Panc1 (cell line): Measurements from ENCODE around the gene TM2D3. TPM values are rescaled to one million over a fixed set of nuclear protein-coding genes. Genes with fewer than 3 reads are reported as not detected.

Experiments used
- ATAC-seq: fragments of 200-7000 bp; cut with Tn5 transposase; 2 replicates; pipeline ENCODE4 v1.9.1; 2020; ENCODE audit warnings: mild to moderate bottlenecking, moderate library complexity
- BruUV-seq: library from RNA; stranded (reverse); fragments of 400-500 nt; replicated peaks from 2 replicates; lab custom pipeline; 2021; lab: Mats Ljungman, UMichigan
- CTCF ChIA-PET: fragments of 300-600 bp; sonication (Branson Sonifier 250); formaldehyde crosslinking; loops from one replicate; lab custom pipeline; 2022; ENCODE audit warnings: antibody characterized with exemption; lab: Charles Lee
- POLR2A ChIA-PET: fragments of 300-600 bp; sonication (Branson Sonifier 250); formaldehyde crosslinking; loops from one replicate; lab custom pipeline; 2022; ENCODE audit warnings: antibody characterized with exemption; lab: Charles Lee
- DNase-seq: peaks from one replicate; pipeline ENCODE4 v3.0.0-alpha.2; 2010; ENCODE audit warnings: low read depth, low spot score
- H3K27ac ChIP-seq: 2 replicates; pipeline ENCODE4 v1.5.1; 2011; ENCODE audit warnings: mild to moderate bottlenecking, low read length, inconsistent platforms
- H3K27me3 ChIP-seq: fragments of 200-500 bp; sonication (Bioruptor generic); 2 replicates; pipeline ENCODE4 v1.6.0; 2014; ENCODE audit warnings: low read length, inconsistent platforms; ENCODE audit not compliant: control insufficient read depth, insufficient read depth
- H3K36me3 ChIP-seq: fragments of 200-500 bp; sonication (Bioruptor generic); 2 replicates; pipeline ENCODE4 v1.5.1; 2014; ENCODE audit warnings: inconsistent platforms, mild to moderate bottlenecking, low read length, moderate library complexity; ENCODE audit not compliant: control insufficient read depth, insufficient read depth
- H3K4me1 ChIP-seq: 2 replicates; pipeline ENCODE4 v1.5.1; 2011; ENCODE audit warnings: inconsistent platforms, mild to moderate bottlenecking, low read length, moderate library complexity; ENCODE audit not compliant: control insufficient read depth, insufficient read depth
- H3K4me3 ChIP-seq, 2 experiments: 2 replicates each; pipeline ENCODE4 v1.5.1; 2011 to 2012; ENCODE audit warnings: low read depth in 2 of 2, low read length in 2 of 2, mild to moderate bottlenecking in 2 of 2, inconsistent platforms in 1 of 2, moderate library complexity in 1 of 2
- H3K9me3 ChIP-seq: fragments of 200-500 bp; sonication (Bioruptor generic); 2 replicates; pipeline ENCODE4 v1.5.1; 2014; ENCODE audit warnings: low read depth, mild to moderate bottlenecking, inconsistent platforms, low read length, moderate library complexity; ENCODE audit not compliant: control insufficient read depth, insufficient read depth
- POLR2AphosphoS5 ChIP-seq: IDR thresholded peaks from 2 replicates; pipeline ENCODE4 v1.6.1; 2012; ENCODE audit warnings: mild to moderate bottlenecking, low read depth, low read length, moderate library complexity
- SIN3A ChIP-seq: IDR thresholded peaks from 2 replicates; pipeline ENCODE4 v1.6.1; 2012; ENCODE audit warnings: low read depth, mild to moderate bottlenecking, low read length, moderate library complexity, borderline replicate concordance; ENCODE audit not compliant: insufficient read depth
- TCF7L2 ChIP-seq: IDR thresholded peaks from 2 replicates; pipeline ENCODE4 v1.6.1; 2011; ENCODE audit warnings: mild to moderate bottlenecking, low read depth, low read length, inconsistent platforms
- in situ Hi-C: cut with HindIII; loops from 2 replicates; pipeline ENCODE4 v1.10.0; 2016; ENCODE audit warnings: low sequenced_read_pairs, low pct_unique_long_range_greater_than_20kb
- intact Hi-C: fragments of 100-400 bp; cut with micrococcal nuclease; formaldehyde crosslinking; loops from one replicate; pipeline ENCODE4 v1.10.0; 2022; ENCODE audit not compliant: unreplicated experiment
- total RNA-seq: library from RNA; stranded (reverse); gene quantifications from one replicate; pipeline ENCODE4 v1.2.1, GENCODE V29; 2021; ENCODE audit not compliant: unreplicated experiment
- TF ChIP-seq, protein P1 (sequence below), 2 experiments: IDR thresholded peaks; 2 replicates each; pipeline ENCODE4 v1.6.1; 2011 to 2012; ENCODE audit warnings: low read depth in 2 of 2, control low read depth in 1 of 2, low read length in 1 of 2, mild to moderate bottlenecking in 1 of 2, moderate library complexity in 1 of 2; ENCODE audit not compliant: insufficient read depth in 1 of 2
- TF ChIP-seq, protein P2 (sequence below): fragments of 450-650 bp; IDR thresholded peaks from 2 replicates; pipeline ENCODE4 v1.5.1; 2017; ENCODE audit warnings: mild to moderate bottlenecking

Gene TM2D3
- total RNA-seq, 1 experiment from 2014 or later, result 53.4 TPM

DNA sequence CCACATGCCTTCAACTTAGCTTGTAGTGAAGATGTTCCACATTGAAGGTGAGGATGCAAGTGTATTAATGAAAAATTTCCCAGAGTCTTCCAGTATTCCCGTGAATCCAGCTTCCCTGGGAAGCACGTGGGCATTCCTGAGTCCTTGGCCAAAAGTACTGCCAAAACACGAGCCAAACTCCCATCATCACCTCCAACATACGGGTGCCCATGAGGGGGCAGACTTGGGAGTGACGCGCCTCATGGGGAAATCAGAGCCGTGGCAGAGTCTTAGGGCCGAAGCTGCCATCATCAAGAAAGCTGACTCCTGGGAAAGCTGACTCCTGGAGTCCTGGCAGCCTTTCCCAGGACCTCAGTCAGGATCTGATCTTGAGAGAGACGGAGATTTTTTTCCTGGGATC lies 20.1 kb upstream of the TM2D3 start:
- Histone ChIP-seq H3K36me3 (0 out of 2 replicates have a peak, but pooled peaks cover 2% of the 10 kb centered on the region), H3K4me1 (no peaks in the 10 kb centered on the region), H3K27ac (no peak overlapping the region), H3K4me3 (no peak overlapping the region), H3K27me3 (no peaks in the 10 kb centered on the region), H3K9me3 (no peaks in the 10 kb centered on the region)
- DNase-seq, result no peak
- in situ Hi-C loops, result no loop called here
- POLR2A ChIA-PET, result interaction anchor here (0.5 kb wide), 1 partner anchor 14 kb away, joined by 3 read pairs; no protein-coding TSS in a partner anchor
- ATAC-seq, result no peak
- CTCF ChIA-PET, result no interaction called here
- TF ChIP-seq, protein P1, sequence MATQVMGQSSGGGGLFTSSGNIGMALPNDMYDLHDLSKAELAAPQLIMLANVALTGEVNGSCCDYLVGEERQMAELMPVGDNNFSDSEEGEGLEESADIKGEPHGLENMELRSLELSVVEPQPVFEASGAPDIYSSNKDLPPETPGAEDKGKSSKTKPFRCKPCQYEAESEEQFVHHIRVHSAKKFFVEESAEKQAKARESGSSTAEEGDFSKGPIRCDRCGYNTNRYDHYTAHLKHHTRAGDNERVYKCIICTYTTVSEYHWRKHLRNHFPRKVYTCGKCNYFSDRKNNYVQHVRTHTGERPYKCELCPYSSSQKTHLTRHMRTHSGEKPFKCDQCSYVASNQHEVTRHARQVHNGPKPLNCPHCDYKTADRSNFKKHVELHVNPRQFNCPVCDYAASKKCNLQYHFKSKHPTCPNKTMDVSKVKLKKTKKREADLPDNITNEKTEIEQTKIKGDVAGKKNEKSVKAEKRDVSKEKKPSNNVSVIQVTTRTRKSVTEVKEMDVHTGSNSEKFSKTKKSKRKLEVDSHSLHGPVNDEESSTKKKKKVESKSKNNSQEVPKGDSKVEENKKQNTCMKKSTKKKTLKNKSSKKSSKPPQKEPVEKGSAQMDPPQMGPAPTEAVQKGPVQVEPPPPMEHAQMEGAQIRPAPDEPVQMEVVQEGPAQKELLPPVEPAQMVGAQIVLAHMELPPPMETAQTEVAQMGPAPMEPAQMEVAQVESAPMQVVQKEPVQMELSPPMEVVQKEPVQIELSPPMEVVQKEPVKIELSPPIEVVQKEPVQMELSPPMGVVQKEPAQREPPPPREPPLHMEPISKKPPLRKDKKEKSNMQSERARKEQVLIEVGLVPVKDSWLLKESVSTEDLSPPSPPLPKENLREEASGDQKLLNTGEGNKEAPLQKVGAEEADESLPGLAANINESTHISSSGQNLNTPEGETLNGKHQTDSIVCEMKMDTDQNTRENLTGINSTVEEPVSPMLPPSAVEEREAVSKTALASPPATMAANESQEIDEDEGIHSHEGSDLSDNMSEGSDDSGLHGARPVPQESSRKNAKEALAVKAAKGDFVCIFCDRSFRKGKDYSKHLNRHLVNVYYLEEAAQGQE (IDR thresholded peaks at IDR 0.05; ENCODE audit: insufficient read depth in 1 of 2, low read depth in 2 of 2, low read length in 1 of 2), result no peak
- no peak for TF ChIP-seq TCF7L2
- TF ChIP-seq SIN3A, result no peak
- TF ChIP-seq, protein P2, sequence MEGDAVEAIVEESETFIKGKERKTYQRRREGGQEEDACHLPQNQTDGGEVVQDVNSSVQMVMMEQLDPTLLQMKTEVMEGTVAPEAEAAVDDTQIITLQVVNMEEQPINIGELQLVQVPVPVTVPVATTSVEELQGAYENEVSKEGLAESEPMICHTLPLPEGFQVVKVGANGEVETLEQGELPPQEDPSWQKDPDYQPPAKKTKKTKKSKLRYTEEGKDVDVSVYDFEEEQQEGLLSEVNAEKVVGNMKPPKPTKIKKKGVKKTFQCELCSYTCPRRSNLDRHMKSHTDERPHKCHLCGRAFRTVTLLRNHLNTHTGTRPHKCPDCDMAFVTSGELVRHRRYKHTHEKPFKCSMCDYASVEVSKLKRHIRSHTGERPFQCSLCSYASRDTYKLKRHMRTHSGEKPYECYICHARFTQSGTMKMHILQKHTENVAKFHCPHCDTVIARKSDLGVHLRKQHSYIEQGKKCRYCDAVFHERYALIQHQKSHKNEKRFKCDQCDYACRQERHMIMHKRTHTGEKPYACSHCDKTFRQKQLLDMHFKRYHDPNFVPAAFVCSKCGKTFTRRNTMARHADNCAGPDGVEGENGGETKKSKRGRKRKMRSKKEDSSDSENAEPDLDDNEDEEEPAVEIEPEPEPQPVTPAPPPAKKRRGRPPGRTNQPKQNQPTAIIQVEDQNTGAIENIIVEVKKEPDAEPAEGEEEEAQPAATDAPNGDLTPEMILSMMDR, result no peak; the same call in 1 of the 2 replicates
- TF ChIP-seq POLR2AphosphoS5, result no peak
- intact Hi-C loops, result no loop called here
- BruUV-seq, result no TSS peak

DNA sequence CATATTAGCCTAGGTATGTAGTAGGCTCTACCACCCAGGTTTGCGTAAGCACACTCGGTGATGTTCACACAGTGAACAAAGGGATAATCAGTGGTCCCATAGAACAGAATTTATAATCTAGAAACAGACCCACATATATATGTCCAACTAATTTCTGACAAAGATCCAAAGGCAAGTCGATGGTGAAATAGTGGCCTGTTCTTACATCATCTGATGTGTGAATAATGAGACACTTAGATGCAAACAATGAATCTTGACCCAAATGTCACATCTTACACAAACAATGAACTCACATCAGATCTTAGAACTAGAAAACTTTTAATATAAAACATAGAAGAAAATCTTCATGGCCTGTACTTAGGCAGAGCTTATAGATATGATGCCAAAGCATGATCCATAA lies 17.6 kb upstream of the TM2D3 start:
- Histone ChIP-seq H3K27ac (peak overlapping the region; percentile 30; the same call in 1 of the 2 replicates), H3K4me1 (peaks cover under 1% of the 10 kb centered on the region), H3K9me3 (0 out of 2 replicates have a peak, but pooled peaks cover 3% of the 10 kb centered on the region), H3K27me3 (no peaks in the 10 kb centered on the region), H3K4me3 (no peak overlapping the region), H3K36me3 (0 out of 2 replicates have a peak, but pooled peaks cover 2% of the 10 kb centered on the region)
- ChIA-PET CTCF (no interaction called here), POLR2A (no interaction called here)
- DNase-seq (no peak), ATAC-seq (no peak)
- intact Hi-C loops (no loop called here), in situ Hi-C loops (no loop called here)
- TF ChIP-seq SIN3A (no peak), TCF7L2 (no peak), POLR2AphosphoS5 (no peak)
- TF ChIP-seq, protein P1 (IDR thresholded peaks at IDR 0.05; ENCODE audit: insufficient read depth in 1 of 2, low read depth in 2 of 2, low read length in 1 of 2), result no peak
- TF ChIP-seq, protein P2, result no peak
- BruUV-seq, result no TSS peak
